Endothelial cell of umbilical vein (primary cell): Measurements from ENCODE around the gene KCNN3. TPM values are rescaled to one million over a fixed set of nuclear protein-coding genes. Genes with fewer than 3 reads are reported as not detected.

ENCODE experiments used
- BruUV-seq: library from RNA; stranded (reverse); fragments of 400-500 nt; replicated peaks from 2 replicates; lab custom pipeline; 2021; lab: Mats Ljungman, UMichigan
- CTCF ChIA-PET: fragments of 300-600, 350-600 bp; sonication (Branson Sonifier 250); formaldehyde crosslinking; loops from one replicate; lab custom pipeline; 2021; ENCODE audit warnings: antibody characterized with exemption, inconsistent platforms; lab: Charles Lee
- POLR2A ChIA-PET: fragments of 300-600, 350-600 bp; sonication (Branson Sonifier 250); formaldehyde crosslinking; loops from one replicate; lab custom pipeline; 2021; ENCODE audit warnings: antibody characterized with exemption, inconsistent platforms; lab: Charles Lee
- DNase-seq: peaks from one replicate; pipeline ENCODE4 v3.0.0-alpha.2; 2011; ENCODE audit warnings: low read depth, low spot score
- FAIRE-seq: peaks from 2 replicates; lab custom pipeline; 2011; peaks lifted over from hg19 to GRCh38; lab: Jason Lieb, UNC
- H2AFZ ChIP-seq: 2 replicates; pipeline ENCODE4 v1.6.0; 2012; ENCODE audit warnings: low read depth, low read length, control low read depth, inconsistent platforms
- H3K27ac ChIP-seq: 2 replicates; pipeline ENCODE4 v1.5.1; 2011; ENCODE audit warnings: low read depth, mild to moderate bottlenecking, control low read depth, low read length, moderate library complexity; ENCODE audit not compliant: insufficient read depth
- H3K27me3 ChIP-seq, 2 experiments: 2 replicates each; pipeline versions ENCODE4 v1.6.0 to v1.6.1; 2011; ENCODE audit warnings: low read length in 2 of 2, mixed read lengths in 1 of 2; ENCODE audit not compliant: control insufficient read depth in 2 of 2, insufficient read depth in 2 of 2
- H3K36me3 ChIP-seq, 2 experiments: 2 replicates in 1 of 2; 3 replicates in 1 of 2; pipeline ENCODE4 v1.5.1; 2011; ENCODE audit warnings: low read length in 2 of 2, mild to moderate bottlenecking in 1 of 2, moderate library complexity in 1 of 2; ENCODE audit not compliant: control insufficient read depth in 2 of 2, insufficient read depth in 2 of 2; ENCODE audit errors: extremely low read depth in 1 of 2
- H3K4me1 ChIP-seq: 3 replicates; pipeline ENCODE4 v1.5.1; 2011; ENCODE audit warnings: mild to moderate bottlenecking, low read length; ENCODE audit not compliant: control insufficient read depth, insufficient read depth; ENCODE audit errors: extremely low read depth
- H3K4me2 ChIP-seq: 2 replicates; pipeline ENCODE4 v1.6.1; 2011; ENCODE audit warnings: low read length, control low read depth, mixed read lengths; ENCODE audit not compliant: insufficient read depth
- H3K4me3 ChIP-seq, 3 experiments: fragments of 200-600 bp in 1 of 3; sonication (generic), shearing (Covaris generic) in 1 of 3; replicated peaks in 1 of 3; 2 replicates each; pipeline ENCODE4 v1.5.1; 2011 to 2016; ENCODE audit warnings: control low read depth in 3 of 3, low read length in 3 of 3, mild to moderate bottlenecking in 2 of 3, inconsistent platforms in 1 of 3, low read depth in 1 of 3, moderate library complexity in 1 of 3; ENCODE audit not compliant: insufficient read depth in 1 of 3
- H3K79me2 ChIP-seq: 2 replicates; pipeline ENCODE4 v1.6.0; 2012; ENCODE audit warnings: low read length, inconsistent platforms; ENCODE audit not compliant: control insufficient read depth, insufficient read depth
- H3K9ac ChIP-seq: replicated peaks from 2 replicates; pipeline ENCODE3; 2011; ENCODE audit warnings: low read length, control low read depth; ENCODE audit not compliant: insufficient read depth; ENCODE audit errors: extremely low read depth
- H3K9me1 ChIP-seq: replicated peaks from 3 replicates; pipeline ENCODE4 v1.6.0; 2011; ENCODE audit warnings: mild to moderate bottlenecking, low read length; ENCODE audit not compliant: control insufficient read depth, insufficient read depth; ENCODE audit errors: extremely low read depth
- H3K9me3 ChIP-seq: replicated peaks from 2 replicates; pipeline ENCODE4 v1.5.1; 2012; ENCODE audit warnings: low read length, inconsistent platforms; ENCODE audit not compliant: control insufficient read depth, insufficient read depth
- H4K20me1 ChIP-seq: replicated peaks from 2 replicates; pipeline ENCODE3; 2011; ENCODE audit warnings: mild to moderate bottlenecking, low read length; ENCODE audit not compliant: control insufficient read depth, insufficient read depth; ENCODE audit errors: extremely low read depth
- CTCF ChIP-seq, 2 donors: IDR thresholded peaks; 1 replicate in 1 of 2; 2 replicates in 1 of 2; pipeline ENCODE4 v1.5.1; 2011; ENCODE audit warnings: low read length in 2 of 2, mild to moderate bottlenecking in 2 of 2, moderate library complexity in 2 of 2, control low read depth in 1 of 2, inconsistent platforms in 1 of 2, low read depth in 1 of 2; ENCODE audit not compliant: insufficient read depth in 1 of 2; ENCODE audit errors: extremely low read depth in 1 of 2
- EZH2 ChIP-seq: IDR thresholded peaks from 2 replicates; pipeline ENCODE4 v1.6.1; 2012; ENCODE audit warnings: borderline replicate concordance, low read depth, mild to moderate bottlenecking, moderate library complexity, low read length, inconsistent platforms; ENCODE audit not compliant: severe bottlenecking
- FOS ChIP-seq: IDR thresholded peaks from 2 replicates; pipeline ENCODE4 v1.6.1; 2011; ENCODE audit warnings: mild to moderate bottlenecking, low read length, moderate library complexity, borderline replicate concordance; ENCODE audit not compliant: insufficient read depth
- GATA2 ChIP-seq: IDR thresholded peaks from 2 replicates; pipeline ENCODE4 v1.7.0; 2011; ENCODE audit warnings: low read depth, mild to moderate bottlenecking, moderate library complexity, mixed read lengths, low read length; ENCODE audit not compliant: insufficient read length, insufficient read depth
- JUN ChIP-seq: IDR thresholded peaks from 2 replicates; pipeline ENCODE4 v1.6.1; 2011; ENCODE audit warnings: borderline replicate concordance, low read depth; ENCODE audit not compliant: insufficient read length, insufficient read depth
- MAX ChIP-seq: IDR thresholded peaks from 2 replicates; pipeline ENCODE4 v1.6.1; 2011; ENCODE audit not compliant: insufficient read depth, insufficient read length
- MYC ChIP-seq: IDR thresholded peaks from one replicate; pipeline ENCODE4 v1.6.1; 2011; ENCODE audit warnings: mild to moderate bottlenecking, low read depth, low read length
- POLR2A ChIP-seq: IDR thresholded peaks from 2 replicates; pipeline ENCODE4 v1.6.1; 2012; ENCODE audit warnings: low read depth, mild to moderate bottlenecking, control low read depth, low read length
- POLR2AphosphoS5 ChIP-seq: IDR thresholded peaks from 2 replicates; pipeline ENCODE4 v1.6.1; 2012; ENCODE audit warnings: low read depth, mild to moderate bottlenecking, control low read depth, low read length, moderate library complexity; ENCODE audit not compliant: insufficient read depth
- dilution Hi-C: fragments of 300-500 bp; cut with MboI; formaldehyde crosslinking; loops from one replicate; pipeline ENCODE4 v1.15.0; 2019; ENCODE audit warnings: low sequenced_read_pairs; ENCODE audit not compliant: extremely low pct_ligation_motif_present
- intact Hi-C: fragments of 100-400 bp; cut with micrococcal nuclease; formaldehyde crosslinking; loops from one replicate; pipeline ENCODE4 v1.10.0; 2022
- polyA plus RNA-seq, 4 experiments: library from polyadenylated mRNA; depleted of rRNA in 3 of 4; stranded (reverse) in 3 of 4; unstranded in 1 of 4; fragments of >200 nt; gene quantifications; 2 replicates each; pipeline versions ENCODE4 v1.2.1 to v1.2.3, GENCODE V29; 2011 to 2012; ENCODE audit warnings: missing spikeins in 1 of 4
- total RNA-seq: library from RNA; stranded (reverse); gene quantifications from 2 replicates; pipeline ENCODE4 v1.2.3, GENCODE V29; 2021

KCNN3 gene
- total and polyA plus RNA-seq, 2 donors (not counting 3 experiments of a cell fraction or from before 2014, with no cell fraction given): 0.91 to 1.1 TPM

- no TSS peak for BruUV-seq
- Histone ChIP-seq H2AFZ (no peak overlapping the region), H3K27me3 (peaks cover 6 to 28% of the 10 kb centered on the region in 2 experiments), H3K9me3 (no peaks in the 10 kb centered on the region), H3K27ac (no peak overlapping the region), H3K4me1 (peaks cover 3% of the 10 kb centered on the region), H3K9ac (no peak overlapping the region), H3K9me1 (no peaks in the 10 kb centered on the region), H3K4me2 (no peak overlapping the region), H3K36me3 (no peaks in the 10 kb centered on the region), H3K4me3 (no peak overlapping the region), H3K79me2 (no peaks in the 10 kb centered on the region), H4K20me1 (no peaks in the 10 kb centered on the region)
- no peak for DNase-seq
- dilution Hi-C loops (no loop called here), intact Hi-C loops (loop anchor here (1.0 to 2.0 kb wide), 3 partner anchors 91 to 200 kb away; no protein-coding TSS in a partner anchor)
- TF ChIP-seq POLR2AphosphoS5: no peak
- no peak for TF ChIP-seq POLR2A
- TF ChIP-seq EZH2: no peak
- no peak for TF ChIP-seq MAX
- no peak for TF ChIP-seq FOS
- no peak for TF ChIP-seq MYC
- no peak for TF ChIP-seq GATA2
- no peak for TF ChIP-seq CTCF (IDR thresholded peaks at IDR 0.05; ENCODE audit: extremely low read depth in 1 of 2, insufficient read depth in 1 of 2, low read depth in 1 of 2, low read length in 2 of 2)
- no peak for TF ChIP-seq JUN
- ChIA-PET POLR2A (no interaction called here), CTCF (interaction anchor here (0.6 to 5.5 kb wide), 30 partner anchors 9 to 302 kb away, joined by 3 to 44 read pairs (median 4); partner anchors contain the start of genes ADAR and KCNN3)
- FAIRE-seq: no peak
Measured at GRCh38 chr1:154759793-154760192, 110.3 kb downstream of the KCNN3 start.
